Neuronal stem cell (in vitro differentiated cells): ENCODE measurements around the gene ACTBL2.
A peak's percentile ranks its signal among the peaks of the same experiment; 100 is the strongest.

ENCODE experiments used
- DNase-seq: peaks from one replicate; pipeline ENCODE4 v3.0.0-alpha.2; 2013; ENCODE audit warnings: low spot score
- H2AFZ ChIP-seq: one replicate; pipeline ENCODE4 v1.6.1; 2013; ENCODE audit warnings: mild to moderate bottlenecking, low read length, inconsistent platforms
- H2AK5ac ChIP-seq: 2 replicates; pipeline ENCODE4 v1.6.1; 2013; ENCODE audit warnings: low read depth, mild to moderate bottlenecking, inconsistent platforms, low read length, moderate library complexity, mixed read lengths
- H2BK120ac ChIP-seq: 2 replicates; pipeline ENCODE4 v1.6.1; 2013; ENCODE audit warnings: low read depth, mild to moderate bottlenecking, inconsistent platforms, low read length, moderate library complexity, mixed read lengths
- H2BK12ac ChIP-seq: one replicate; pipeline ENCODE4 v1.6.1; 2013; ENCODE audit warnings: low read length, inconsistent platforms
- H2BK15ac ChIP-seq: 2 replicates; pipeline ENCODE4 v1.6.1; 2013; ENCODE audit warnings: mild to moderate bottlenecking, low read length, inconsistent platforms, mixed read lengths
- H2BK5ac ChIP-seq: one replicate; pipeline ENCODE4 v1.6.1; 2013; ENCODE audit warnings: inconsistent platforms, mild to moderate bottlenecking, low read length, moderate library complexity
- H3K14ac ChIP-seq: one replicate; pipeline ENCODE4 v1.6.1; 2013; ENCODE audit warnings: low read length, inconsistent platforms
- H3K18ac ChIP-seq: 2 replicates; pipeline ENCODE4 v1.6.1; 2013; ENCODE audit warnings: low read length, inconsistent platforms
- H3K23ac ChIP-seq: 2 replicates; pipeline ENCODE4 v1.6.1; 2013; ENCODE audit warnings: low read depth, mild to moderate bottlenecking, mixed read lengths, low read length, inconsistent platforms; ENCODE audit not compliant: poor library complexity
- H3K27ac ChIP-seq: replicated peaks from 3 replicates; pipeline ENCODE4 v1.5.1; 2013; ENCODE audit warnings: low read length, inconsistent platforms
- H3K27me3 ChIP-seq, 3 experiments: 2 replicates each; pipeline ENCODE4 v1.6.1; 2013; ENCODE audit warnings: low read length in 3 of 3, mild to moderate bottlenecking in 2 of 3, inconsistent platforms in 1 of 3, low read depth in 1 of 3, mixed read lengths in 1 of 3, moderate library complexity in 1 of 3; ENCODE audit not compliant: control insufficient read depth in 3 of 3, insufficient read depth in 3 of 3
- H3K36me3 ChIP-seq, 2 donors: replicated peaks in 1 of 2; 2 replicates each; pipeline ENCODE4 v1.6.1; 2013; ENCODE audit warnings: low read length in 2 of 2; ENCODE audit not compliant: control insufficient read depth in 2 of 2, insufficient read depth in 2 of 2
- H3K4ac ChIP-seq: 2 replicates; pipeline ENCODE4 v1.6.1; 2013; ENCODE audit warnings: inconsistent platforms, mild to moderate bottlenecking, low read length, moderate library complexity
- H3K4me1 ChIP-seq, 2 donors: 1 replicate in 1 of 2; 2 replicates in 1 of 2; pipeline ENCODE4 v1.6.1; 2013; ENCODE audit warnings: low read length in 2 of 2, low read depth in 1 of 2; ENCODE audit not compliant: control insufficient read depth in 2 of 2, insufficient read depth in 1 of 2
- H3K4me2 ChIP-seq: one replicate; pipeline ENCODE4 v1.6.1; 2013; ENCODE audit warnings: mild to moderate bottlenecking, low read length, inconsistent platforms; ENCODE audit not compliant: insufficient read depth, poor library complexity, severe bottlenecking
- H3K4me3 ChIP-seq, 2 donors: 2 replicates each; pipeline ENCODE4 v1.5.1; 2013; ENCODE audit warnings: low read length in 2 of 2, mild to moderate bottlenecking in 2 of 2, inconsistent platforms in 1 of 2, moderate library complexity in 1 of 2
- H3K79me1 ChIP-seq: one replicate; pipeline ENCODE4 v1.6.1; 2013; ENCODE audit warnings: low read depth, mild to moderate bottlenecking, inconsistent platforms, low read length, moderate library complexity
- H3K9ac ChIP-seq: one replicate; pipeline ENCODE4 v1.6.1; 2013; ENCODE audit warnings: mild to moderate bottlenecking, low read depth, low read length, inconsistent platforms; ENCODE audit not compliant: poor library complexity
- H3K9me3 ChIP-seq, 2 donors: replicated peaks in 1 of 2; 2 replicates each; pipeline versions ENCODE3 to v1.6.1; 2013; ENCODE audit warnings: low read length in 2 of 2, mild to moderate bottlenecking in 2 of 2, inconsistent platforms in 1 of 2, low read depth in 1 of 2, mixed read lengths in 1 of 2, moderate library complexity in 1 of 2; ENCODE audit not compliant: control insufficient read depth in 2 of 2, insufficient read depth in 1 of 2
- H4K8ac ChIP-seq: one replicate; pipeline ENCODE4 v1.6.1; 2013; ENCODE audit warnings: low read depth, mild to moderate bottlenecking, inconsistent platforms, low read length, moderate library complexity
- H4K91ac ChIP-seq: one replicate; pipeline ENCODE4 v1.6.1; 2013; ENCODE audit warnings: low read length, low read depth, mild to moderate bottlenecking, inconsistent platforms; ENCODE audit not compliant: poor library complexity
- WGBS, 2 donors: extraction: QIAGEN DNeasy Blood & Tissue Kit; methylation state at CpG; one replicate each; pipeline ENCODE4 v1.1.7; 2013; ENCODE audit warnings: missing lambda C conversion rate in 2 of 2, mixed read lengths in 1 of 2; ENCODE audit not compliant: insufficient read length in 2 of 2, insufficient replicate concordance in 1 of 2; ENCODE audit errors: extremely low coverage in 2 of 2; 5-methylcytosine and 5-hydroxymethylcytosine counted together

ACTBL2 gene

DNA sequence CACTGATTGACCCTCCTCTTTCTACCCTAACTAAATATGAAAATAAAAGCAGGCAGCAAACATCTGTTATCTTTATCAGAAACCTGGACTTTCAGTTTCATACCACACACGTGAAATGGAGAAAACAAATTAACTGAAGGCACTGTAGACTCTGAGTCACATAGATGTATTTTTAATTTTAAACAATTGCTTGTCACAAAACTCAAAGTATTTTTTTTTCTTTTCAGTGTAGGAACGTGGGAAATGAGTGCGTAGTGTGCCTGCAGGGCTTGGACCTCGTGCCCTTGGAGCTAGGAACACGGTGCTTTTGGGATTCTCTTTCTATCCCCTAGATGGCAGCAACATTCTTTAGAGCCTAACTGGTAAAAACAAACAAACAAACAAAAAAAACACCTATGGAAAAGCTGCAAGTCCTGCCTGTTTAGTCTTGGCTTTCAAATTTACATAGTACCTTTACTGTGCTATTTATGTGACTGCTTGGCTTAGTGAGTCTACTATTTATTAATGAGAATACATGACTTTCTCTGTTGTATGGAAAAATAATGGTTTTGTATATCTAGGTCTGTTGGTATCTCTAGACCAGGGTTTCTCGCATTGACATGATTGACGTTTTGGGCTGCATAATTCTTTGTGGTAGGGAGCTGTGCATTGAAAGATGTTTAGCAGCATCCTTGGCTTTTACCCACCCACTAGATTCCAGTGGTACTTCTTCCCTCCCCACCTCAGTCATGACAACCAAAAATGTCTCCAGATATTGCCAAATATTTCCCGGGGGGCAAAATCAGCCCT, 16.8 kb upstream of the ACTBL2 start:
- Histone ChIP-seq H3K14ac (no peak overlapping the region), H2AK5ac (no peak overlapping the region), H3K27ac (no peak overlapping the region), H2AFZ (peak overlapping the region; percentile 11), H4K91ac (no peak overlapping the region), H3K4ac (no peak overlapping the region), H3K23ac (no peak overlapping the region), H3K9ac (no peak overlapping the region), H3K4me1 (peaks cover 0 to 6% of the 10 kb centered on the region in 2 donors), H2BK15ac (no peak overlapping the region), H3K27me3 (no peaks in the 10 kb centered on the region), H3K36me3 (no peaks in the 10 kb centered on the region), H3K4me3 (no peak overlapping the region), H2BK12ac (no peak overlapping the region), H2BK5ac (no peak overlapping the region), H2BK120ac (no peak overlapping the region), H3K79me1 (no peaks in the 10 kb centered on the region), H4K8ac (no peak overlapping the region), H3K9me3 (no peaks in the 10 kb centered on the region), H3K4me2 (no peak overlapping the region), H3K18ac (no peak overlapping the region)
- peak; percentile 56 for DNase-seq
- no CpG with 5 or more reads among the region's 8 CpGs for WGBS, 2 donors

GRCh38 chr5:57497733-57498132, 15.1 kb upstream of the ACTBL2 start:
- Histone ChIP-seq H3K4ac (no peak overlapping the region), H3K79me1 (no peaks in the 10 kb centered on the region), H3K27me3 (no peaks in the 10 kb centered on the region)

DNA sequence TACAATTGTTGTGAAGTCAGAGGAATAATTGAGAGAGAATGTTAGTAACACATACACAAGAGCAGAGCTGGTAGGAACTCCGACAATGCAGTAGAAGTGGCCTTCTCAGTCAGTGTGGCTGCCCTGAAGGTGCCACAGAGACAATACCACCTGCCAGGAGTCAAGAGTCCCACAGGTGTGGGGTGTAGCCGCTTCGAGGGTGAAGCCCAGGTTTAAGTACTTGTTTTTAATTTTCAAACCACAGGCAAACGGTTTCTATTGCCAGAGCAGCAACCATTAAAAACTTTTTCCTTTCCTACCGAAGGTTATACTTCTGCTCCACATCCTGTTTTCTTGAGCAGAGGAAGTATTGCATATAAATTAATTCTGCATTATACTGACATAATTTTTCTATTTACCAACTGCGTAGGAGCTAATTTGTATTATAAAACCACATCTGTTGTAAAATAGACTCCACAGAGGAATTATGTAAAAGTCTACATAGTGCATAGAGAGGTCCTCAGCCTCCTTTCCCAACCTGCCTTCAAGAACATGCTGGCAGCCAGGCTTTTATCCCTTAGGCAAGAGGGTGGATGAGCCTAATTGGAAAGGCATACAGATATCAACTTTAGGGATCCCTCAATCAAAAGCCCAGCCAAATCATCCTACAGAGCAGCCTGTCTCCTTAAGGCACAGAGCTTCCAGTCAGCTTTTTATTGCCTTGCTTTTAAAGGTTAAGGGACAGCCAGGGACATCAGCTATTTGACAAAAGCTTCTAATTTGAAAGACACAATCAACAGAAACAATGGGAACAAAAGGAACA, 12.9 kb upstream of the ACTBL2 start:
- no peak overlapping the region for H2AK5ac ChIP-seq

More at GRCh38 chr5:57497733-57498132, 15.1 kb upstream of the ACTBL2 start:
- DNase-seq, result no peak
- no peak overlapping the region for H2BK12ac ChIP-seq
- no peak overlapping the region for H2AFZ ChIP-seq
- H2BK15ac ChIP-seq, result no peak overlapping the region
- H3K9ac ChIP-seq, result no peak overlapping the region
- no peak overlapping the region for H3K18ac ChIP-seq
- H3K4me3 ChIP-seq, result no peak overlapping the region
- no peaks in the 10 kb centered on the region for H3K9me3 ChIP-seq
- H3K4me2 ChIP-seq, result no peak overlapping the region
- no peaks in the 10 kb centered on the region for H3K36me3 ChIP-seq
- H3K27ac ChIP-seq, result no peak overlapping the region
- no peak overlapping the region for H2BK5ac ChIP-seq
- no peak overlapping the region for H2AK5ac ChIP-seq
- no peak overlapping the region for H3K23ac ChIP-seq
- H3K14ac ChIP-seq, result no peak overlapping the region
- H3K4me1 ChIP-seq, result peaks cover under 1 to 6% of the 10 kb centered on the region in 2 donors
- no peak overlapping the region for H4K8ac ChIP-seq
- no peak overlapping the region for H4K91ac ChIP-seq
- H2BK120ac ChIP-seq, result no peak overlapping the region

More for the DNA sequence above, 12.9 kb upstream of the ACTBL2 start:
- Histone ChIP-seq H3K9me3 (no peaks in the 10 kb centered on the region), H3K4ac (no peak overlapping the region), H2BK5ac (no peak overlapping the region), H3K27me3 (no peaks in the 10 kb centered on the region), H3K4me2 (no peak overlapping the region), H3K14ac (no peak overlapping the region), H4K91ac (no peak overlapping the region), H3K23ac (no peak overlapping the region), H2BK15ac (no peak overlapping the region), H3K18ac (no peak overlapping the region), H4K8ac (no peak overlapping the region), H2BK12ac (no peak overlapping the region), H3K4me3 (no peak overlapping the region), H3K36me3 (no peaks in the 10 kb centered on the region), H3K4me1 (peaks cover 2 to 6% of the 10 kb centered on the region in 2 donors), H2AFZ (no peak overlapping the region), H3K9ac (no peak overlapping the region), H3K79me1 (no peaks in the 10 kb centered on the region), H3K27ac (no peak overlapping the region), H2BK120ac (no peak overlapping the region)
- WGBS, 2 donors, result no CpG with 5 or more reads among the region's 6 CpGs
- DNase-seq, result no peak
